OCI-LY1 (cell line): ENCODE measurements around the gene HPD.

Experiments
- H2AFZ ChIP-seq: fragments of 200-600 bp; sonication (generic), shearing (Covaris generic); 2 replicates; pipeline ENCODE4 v1.6.0; 2014; ENCODE audit warnings: antibody characterized with exemption, mild to moderate bottlenecking, low read length
- H3F3A ChIP-seq: fragments of 200-600 bp; sonication (generic), shearing (Covaris generic); 2 replicates; pipeline ENCODE4 v1.6.0; 2014; ENCODE audit warnings: mild to moderate bottlenecking, antibody characterized with exemption, low read length, moderate library complexity; ENCODE audit not compliant: insufficient read depth
- H3K27ac ChIP-seq: fragments of 200-600 bp; sonication (generic); 2 replicates; pipeline ENCODE4 v1.5.1; 2014; ENCODE audit warnings: low read length, mixed run types, mild to moderate bottlenecking, low read depth; ENCODE audit not compliant: poor library complexity, severe bottlenecking
- H3K27me3 ChIP-seq: fragments of 200-600 bp; sonication (generic); 2 replicates; pipeline ENCODE4 v1.6.0; 2014; ENCODE audit warnings: antibody characterized with exemption, mild to moderate bottlenecking, low read length, moderate library complexity; ENCODE audit not compliant: insufficient read depth
- H3K36me3 ChIP-seq: fragments of 200-600 bp; sonication (generic); 2 replicates; pipeline ENCODE4 v1.6.1; 2014; ENCODE audit warnings: mild to moderate bottlenecking, antibody characterized with exemption, low read length, moderate library complexity, mixed read lengths; ENCODE audit not compliant: insufficient read depth
- H3K4me1 ChIP-seq: fragments of 200-600 bp; sonication (generic); 2 replicates; pipeline ENCODE4 v1.5.1; 2014; ENCODE audit warnings: mild to moderate bottlenecking, low read length, moderate library complexity; ENCODE audit not compliant: insufficient read depth, severe bottlenecking
- H3K4me2 ChIP-seq: fragments of 200-600 bp; sonication (generic), shearing (Covaris generic); 2 replicates; pipeline ENCODE4 v1.6.1; 2014; ENCODE audit warnings: low read length
- H3K4me3 ChIP-seq: fragments of 200-600 bp; sonication (generic); 2 replicates; pipeline ENCODE4 v1.5.1; 2014; ENCODE audit warnings: low read length, low read depth, mild to moderate bottlenecking, mixed read lengths; ENCODE audit not compliant: poor library complexity, severe bottlenecking
- H3K79me2 ChIP-seq: fragments of 200-600 bp; shearing (Covaris generic); 2 replicates; pipeline ENCODE4 v1.6.1; 2016; ENCODE audit warnings: mixed run types, low read length, mixed read lengths; ENCODE audit not compliant: insufficient read depth
- H3K9ac ChIP-seq: fragments of 200-600 bp; sonication (generic), shearing (Covaris generic); 2 replicates; pipeline ENCODE4 v1.6.1; 2014; ENCODE audit warnings: mild to moderate bottlenecking, low read length, mixed read lengths
- H3K9me2 ChIP-seq: fragments of 200-600 bp; sonication (generic), shearing (Covaris generic); 2 replicates; pipeline ENCODE4 v1.6.1; 2014; ENCODE audit warnings: low read depth, mild to moderate bottlenecking, low read length, mixed read lengths
- H3K9me3 ChIP-seq: fragments of 200-600 bp; shearing (Covaris generic); 2 replicates; pipeline ENCODE4 v1.6.1; 2014; ENCODE audit warnings: low read length, mixed read lengths
- H4K20me1 ChIP-seq: fragments of 200-600 bp; sonication (generic), shearing (Covaris generic); 2 replicates; pipeline ENCODE4 v1.6.0; 2016; ENCODE audit warnings: mild to moderate bottlenecking, low read length; ENCODE audit not compliant: insufficient read depth
- EZH2 ChIP-seq: fragments of 200-600 bp; sonication (generic), shearing (Covaris generic); IDR thresholded peaks from 2 replicates; pipeline ENCODE4 v1.8.0; 2017; ENCODE audit warnings: borderline replicate concordance, mixed run types, mild to moderate bottlenecking, antibody characterized with exemption, low read length, moderate library complexity, mixed read lengths
- TF ChIP-seq, protein P1 (sequence below): fragments of 200-600 bp; sonication (generic), shearing (Covaris generic); IDR thresholded peaks from 2 replicates; pipeline ENCODE4 v1.5.1; 2017; ENCODE audit warnings: mild to moderate bottlenecking, antibody characterized with exemption, low read length, moderate library complexity, mixed read lengths

HPD gene

GRCh38 chr12:121812921-121813896 is 45.5 kb downstream of the HPD start:
- Histone ChIP-seq H3K9me3 (no peaks in the 10 kb centered on the region), H3K79me2 (no peaks in the 10 kb centered on the region), H3K27me3 (no peaks in the 10 kb centered on the region), H3K9me2 (no peaks in the 10 kb centered on the region), H3K9ac (peak overlapping the region; percentile 58; the same call in 1 of the 2 replicates), H4K20me1 (no peaks in the 10 kb centered on the region), H3K4me3 (peak overlapping the region; percentile 65), H3K4me1 (peaks cover 32% of the 10 kb centered on the region), H3K27ac (peak overlapping the region; percentile 9), H2AFZ (no peak overlapping the region), H3K4me2 (peak overlapping the region; percentile 85), H3K36me3 (peaks cover 65% of the 10 kb centered on the region), H3F3A (0 out of 2 replicates have a peak, but pooled peaks cover 5% of the 10 kb centered on the region)
- no peak for TF ChIP-seq EZH2
- TF ChIP-seq, protein P1, sequence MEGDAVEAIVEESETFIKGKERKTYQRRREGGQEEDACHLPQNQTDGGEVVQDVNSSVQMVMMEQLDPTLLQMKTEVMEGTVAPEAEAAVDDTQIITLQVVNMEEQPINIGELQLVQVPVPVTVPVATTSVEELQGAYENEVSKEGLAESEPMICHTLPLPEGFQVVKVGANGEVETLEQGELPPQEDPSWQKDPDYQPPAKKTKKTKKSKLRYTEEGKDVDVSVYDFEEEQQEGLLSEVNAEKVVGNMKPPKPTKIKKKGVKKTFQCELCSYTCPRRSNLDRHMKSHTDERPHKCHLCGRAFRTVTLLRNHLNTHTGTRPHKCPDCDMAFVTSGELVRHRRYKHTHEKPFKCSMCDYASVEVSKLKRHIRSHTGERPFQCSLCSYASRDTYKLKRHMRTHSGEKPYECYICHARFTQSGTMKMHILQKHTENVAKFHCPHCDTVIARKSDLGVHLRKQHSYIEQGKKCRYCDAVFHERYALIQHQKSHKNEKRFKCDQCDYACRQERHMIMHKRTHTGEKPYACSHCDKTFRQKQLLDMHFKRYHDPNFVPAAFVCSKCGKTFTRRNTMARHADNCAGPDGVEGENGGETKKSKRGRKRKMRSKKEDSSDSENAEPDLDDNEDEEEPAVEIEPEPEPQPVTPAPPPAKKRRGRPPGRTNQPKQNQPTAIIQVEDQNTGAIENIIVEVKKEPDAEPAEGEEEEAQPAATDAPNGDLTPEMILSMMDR: no peak

- Histone ChIP-seq H3K27me3 (no peaks in the 10 kb centered on the region), H3K4me1 (peaks cover 34% of the 10 kb centered on the region), H3K27ac (no peak overlapping the region), H3K9ac (peak overlapping the region; percentile 58), H4K20me1 (no peaks in the 10 kb centered on the region), H2AFZ (no peak overlapping the region), H3K4me3 (peak overlapping the region; percentile 65), H3K9me3 (no peaks in the 10 kb centered on the region), H3K9me2 (no peaks in the 10 kb centered on the region), H3F3A (0 out of 2 replicates have a peak, but pooled peaks cover 5% of the 10 kb centered on the region), H3K79me2 (no peaks in the 10 kb centered on the region), H3K4me2 (peak overlapping the region; percentile 85), H3K36me3 (peaks cover 62% of the 10 kb centered on the region)
- TF ChIP-seq EZH2: no peak
- TF ChIP-seq, protein P1: no peak
Observed at GRCh38 chr12:121812320-121812871, 46.3 kb downstream of the HPD start.

GRCh38 chr12:121811434-121812319 is 47.0 kb downstream of the HPD start:
- peaks cover 41% of the 10 kb centered on the region for H3K4me1 ChIP-seq
- peak overlapping the region; percentile 85 for H3K4me2 ChIP-seq
- H3K79me2 ChIP-seq: no peaks in the 10 kb centered on the region
- H4K20me1 ChIP-seq: no peaks in the 10 kb centered on the region
- H3K9me3 ChIP-seq: no peaks in the 10 kb centered on the region
- H3K27me3 ChIP-seq: no peaks in the 10 kb centered on the region
- H3K27ac ChIP-seq: peak overlapping the region; percentile 70
- peak overlapping the region; percentile 58 for H3K9ac ChIP-seq
- no peaks in the 10 kb centered on the region for H3K9me2 ChIP-seq
- no peak overlapping the region for H2AFZ ChIP-seq
- peaks cover 54% of the 10 kb centered on the region for H3K36me3 ChIP-seq
- TF ChIP-seq EZH2: no peak
- TF ChIP-seq, protein P1: peak; percentile 93
- H3F3A ChIP-seq: 0 out of 2 replicates have a peak, but pooled peaks cover 5% of the 10 kb centered on the region
- H3K4me3 ChIP-seq: peak overlapping the region; percentile 65
